Measurements from ENCODE around the gene KCNQ1.

KCNQ1 gene

GRCh38 chr11:2645779-2646118 lies 200.9 kb downstream of the KCNQ1 start:
- Histone ChIP-seq H3K4me1 (ENCODE audit: insufficient read depth, low read length) (no peaks in the 10 kb centered on the region), H3K4me3 (ENCODE audit: low read length) (no peak overlapping the region), H3K27me3 (ENCODE audit: insufficient read depth, low read length) (no peaks in the 10 kb centered on the region), H2AFZ (ENCODE audit: low read depth, low read length) (no peak overlapping the region), H3K9me3 (ENCODE audit: low read length) (peaks cover 17% of the 10 kb centered on the region), H3K36me3 (ENCODE audit: insufficient read depth, low read length) (no peaks in the 10 kb centered on the region)

DNA sequence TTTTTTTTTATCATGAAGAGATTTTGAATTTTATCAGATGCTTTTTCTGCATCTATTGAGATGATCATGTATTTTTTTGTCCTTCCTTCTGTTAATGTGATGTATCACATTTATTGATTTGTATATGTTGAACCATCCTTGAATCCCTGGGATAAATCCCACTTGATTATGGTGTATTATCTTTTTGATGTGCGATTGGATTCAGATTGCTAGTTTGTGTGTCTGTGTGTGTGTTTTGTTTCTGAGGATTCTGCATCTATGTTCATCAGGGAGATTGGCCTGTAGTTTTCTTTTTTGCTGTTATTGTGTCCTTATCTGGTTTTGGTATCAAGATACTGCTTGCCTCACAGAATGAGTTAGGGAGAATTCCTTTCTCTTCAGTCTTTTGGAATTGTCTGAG lies 202.4 kb downstream of the KCNQ1 start:
- H3K9me3 ChIP-seq (ENCODE audit: low read length): peaks cover 14% of the 10 kb centered on the region
- H3K4me3 ChIP-seq (ENCODE audit: low read length): no peak overlapping the region
- H2AFZ ChIP-seq (ENCODE audit: low read depth, low read length): no peak overlapping the region

GRCh38 chr11:2647953-2648352 lies 203.1 kb downstream of the KCNQ1 start:
- H3K36me3 ChIP-seq (ENCODE audit: insufficient read depth, low read length): no peaks in the 10 kb centered on the region
- H3K9me3 ChIP-seq (ENCODE audit: low read length): peaks cover 18% of the 10 kb centered on the region
- no peaks in the 10 kb centered on the region for H3K4me1 ChIP-seq (ENCODE audit: insufficient read depth, low read length)
- H3K4me3 ChIP-seq (ENCODE audit: low read length): no peak overlapping the region
- H3K27me3 ChIP-seq (ENCODE audit: insufficient read depth, low read length): no peaks in the 10 kb centered on the region
- no peak overlapping the region for H2AFZ ChIP-seq (ENCODE audit: low read depth, low read length)

More for the DNA sequence above, 202.4 kb downstream of the KCNQ1 start:
- no peaks in the 10 kb centered on the region for H3K4me1 ChIP-seq (ENCODE audit: insufficient read depth, low read length)
- no peaks in the 10 kb centered on the region for H3K27me3 ChIP-seq (ENCODE audit: insufficient read depth, low read length)
- H3K36me3 ChIP-seq (ENCODE audit: insufficient read depth, low read length): no peaks in the 10 kb centered on the region

DNA sequence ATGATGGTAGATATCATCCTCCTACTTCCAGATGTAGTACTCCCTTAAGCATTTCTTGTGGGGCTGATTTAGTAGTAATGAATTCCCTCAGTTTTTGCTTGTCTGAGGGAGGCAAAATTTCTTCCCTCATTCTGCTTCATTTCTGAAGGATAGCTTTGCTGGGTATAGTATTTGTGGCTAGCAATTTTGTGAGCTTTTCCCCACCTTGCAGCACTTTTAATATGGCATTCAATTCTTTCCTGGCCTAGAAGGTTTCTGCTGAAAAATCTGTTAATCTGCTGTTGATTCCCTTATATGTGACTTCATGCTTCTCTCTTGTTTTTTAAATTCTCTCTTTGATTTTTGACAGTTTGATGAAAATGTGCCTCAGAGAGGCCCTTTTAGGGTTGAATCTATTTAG lies 204.6 kb downstream of the KCNQ1 start:
- H3K4me1 ChIP-seq (ENCODE audit: insufficient read depth, low read length): no peaks in the 10 kb centered on the region
- H3K36me3 ChIP-seq (ENCODE audit: insufficient read depth, low read length): no peaks in the 10 kb centered on the region
- no peaks in the 10 kb centered on the region for H3K27me3 ChIP-seq (ENCODE audit: insufficient read depth, low read length)
- no peak overlapping the region for H3K4me3 ChIP-seq (ENCODE audit: low read length)
- H3K9me3 ChIP-seq (ENCODE audit: low read length): peaks cover 18% of the 10 kb centered on the region
- no peak overlapping the region for H2AFZ ChIP-seq (ENCODE audit: low read depth, low read length)

DNA sequence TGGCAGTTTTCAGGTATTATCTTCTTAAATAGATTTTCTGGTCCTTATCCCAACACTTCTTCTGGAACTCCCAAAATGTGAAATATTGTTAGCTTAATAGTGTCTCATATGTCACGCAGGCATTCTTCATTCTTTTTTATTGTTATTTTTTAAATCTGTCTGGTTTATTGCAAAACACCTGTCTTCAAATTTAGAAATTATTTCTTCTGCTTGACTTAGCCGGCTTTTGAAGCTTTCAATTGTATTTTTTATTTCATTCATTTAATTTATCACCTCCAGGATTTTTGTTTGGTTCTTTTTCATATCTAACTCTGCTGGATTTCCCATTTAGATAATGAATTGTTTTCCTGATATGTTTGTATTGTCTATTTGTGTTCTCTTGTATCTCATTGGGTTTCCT lies 205.0 kb downstream of the KCNQ1 start:
- no peak overlapping the region for H2AFZ ChIP-seq (ENCODE audit: low read depth, low read length)
- H3K27me3 ChIP-seq (ENCODE audit: insufficient read depth, low read length): no peaks in the 10 kb centered on the region
- no peaks in the 10 kb centered on the region for H3K4me1 ChIP-seq (ENCODE audit: insufficient read depth, low read length)
- peaks cover 18% of the 10 kb centered on the region for H3K9me3 ChIP-seq (ENCODE audit: low read length)
- H3K36me3 ChIP-seq (ENCODE audit: insufficient read depth, low read length): no peaks in the 10 kb centered on the region
- no peak overlapping the region for H3K4me3 ChIP-seq (ENCODE audit: low read length)

GRCh38 chr11:2650343-2650867 lies 205.6 kb downstream of the KCNQ1 start:
- Histone ChIP-seq H3K4me3 (ENCODE audit: low read length) (no peak overlapping the region), H2AFZ (ENCODE audit: low read depth, low read length) (no peak overlapping the region), H3K9me3 (ENCODE audit: low read length) (peaks cover 12% of the 10 kb centered on the region)

GRCh38 chr11:2651054-2651617 lies 206.3 kb downstream of the KCNQ1 start:
- no peaks in the 10 kb centered on the region for H3K27me3 ChIP-seq (ENCODE audit: insufficient read depth, low read length)
- H3K36me3 ChIP-seq (ENCODE audit: insufficient read depth, low read length): no peaks in the 10 kb centered on the region
- no peak overlapping the region for H3K4me3 ChIP-seq (ENCODE audit: low read length)
- no peaks in the 10 kb centered on the region for H3K4me1 ChIP-seq (ENCODE audit: insufficient read depth, low read length)
- H3K9me3 ChIP-seq (ENCODE audit: low read length): peaks cover 9% of the 10 kb centered on the region
- H2AFZ ChIP-seq (ENCODE audit: low read depth, low read length): no peak overlapping the region

More at GRCh38 chr11:2650343-2650867, 205.6 kb downstream of the KCNQ1 start:
- Histone ChIP-seq H3K4me1 (ENCODE audit: insufficient read depth, low read length) (no peaks in the 10 kb centered on the region), H3K27me3 (ENCODE audit: insufficient read depth, low read length) (no peaks in the 10 kb centered on the region), H3K36me3 (ENCODE audit: insufficient read depth, low read length) (no peaks in the 10 kb centered on the region)

DNA sequence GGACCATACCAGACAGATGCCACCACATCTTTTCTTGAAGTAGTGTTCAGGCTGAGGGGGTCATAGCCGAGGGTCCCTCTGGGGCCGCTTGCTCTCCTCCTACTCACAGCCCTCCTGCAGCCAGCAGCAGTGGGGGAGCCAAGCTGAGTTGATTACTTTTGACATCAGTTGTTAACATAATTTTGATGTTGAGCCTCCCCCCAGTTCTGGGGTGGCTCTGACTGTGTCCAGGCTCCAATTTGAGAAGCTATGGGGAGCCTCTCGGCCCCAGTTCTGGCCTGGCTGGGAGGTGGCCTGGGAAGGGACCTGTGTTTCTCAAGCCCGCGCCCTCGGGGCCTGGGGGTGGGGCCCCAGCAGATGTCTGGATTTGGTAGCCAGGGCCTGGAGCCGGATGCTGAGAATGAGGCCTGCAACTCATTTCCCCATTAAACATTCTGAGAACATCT lies 207.0 kb downstream of the KCNQ1 start:
- H3K27me3 ChIP-seq (ENCODE audit: insufficient read depth, low read length): no peaks in the 10 kb centered on the region

DNA sequence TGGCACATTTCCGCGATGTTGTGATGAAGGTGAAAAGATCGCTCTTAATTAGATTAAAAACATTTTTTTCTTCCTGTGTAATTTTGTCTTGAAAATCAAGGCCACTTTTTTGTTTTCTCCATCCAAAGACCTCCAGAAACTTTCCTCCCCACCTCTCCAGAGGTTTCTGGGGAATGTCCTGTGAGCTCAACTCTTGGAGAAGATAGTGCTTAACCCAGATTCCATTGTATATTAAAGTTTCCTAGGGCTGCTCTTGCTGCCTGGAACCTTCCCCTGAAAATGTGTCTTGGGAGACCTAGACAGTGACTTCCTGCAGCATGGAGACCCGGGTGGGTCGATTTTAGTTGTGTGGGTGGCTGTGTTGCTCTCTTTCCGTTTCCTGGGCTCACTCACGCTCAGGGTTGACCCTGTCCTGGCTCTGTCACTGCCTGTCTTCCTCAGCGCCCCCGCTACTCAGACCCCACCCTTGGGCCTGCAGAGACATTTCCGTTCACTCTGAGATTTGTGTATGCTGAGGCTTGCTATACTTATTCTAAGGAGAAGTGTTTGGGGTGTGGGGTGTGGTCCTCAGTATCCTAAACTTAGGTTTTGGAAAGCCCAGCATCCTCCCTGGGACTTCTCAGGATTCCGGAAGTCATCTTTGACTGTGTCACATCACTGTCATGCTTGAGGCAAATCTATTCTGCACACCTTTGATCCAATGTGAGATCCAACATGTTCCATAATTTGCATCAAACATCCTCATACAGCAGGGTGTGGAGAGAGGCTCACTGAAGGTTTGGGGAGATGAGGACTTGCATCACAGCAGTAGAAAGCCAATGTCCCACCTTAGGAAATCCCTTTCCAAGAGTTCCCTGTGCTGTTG lies 207.8 kb downstream of the KCNQ1 start:
- no peaks in the 10 kb centered on the region for H3K36me3 ChIP-seq (ENCODE audit: insufficient read depth, low read length)
- no peak overlapping the region for H2AFZ ChIP-seq (ENCODE audit: low read depth, low read length)
- no peak overlapping the region for H3K4me3 ChIP-seq (ENCODE audit: low read length)
- no peaks in the 10 kb centered on the region for H3K4me1 ChIP-seq (ENCODE audit: insufficient read depth, low read length)
- H3K9me3 ChIP-seq (ENCODE audit: low read length): peaks cover 6% of the 10 kb centered on the region
- H3K27me3 ChIP-seq (ENCODE audit: insufficient read depth, low read length): no peaks in the 10 kb centered on the region

More for the DNA sequence above, 207.0 kb downstream of the KCNQ1 start:
- Histone ChIP-seq H2AFZ (ENCODE audit: low read depth, low read length) (no peak overlapping the region), H3K4me1 (ENCODE audit: insufficient read depth, low read length) (no peaks in the 10 kb centered on the region), H3K9me3 (ENCODE audit: low read length) (peaks cover 6% of the 10 kb centered on the region), H3K36me3 (ENCODE audit: insufficient read depth, low read length) (no peaks in the 10 kb centered on the region), H3K4me3 (ENCODE audit: low read length) (no peak overlapping the region)

GRCh38 chr11:2653198-2653551 lies 208.4 kb downstream of the KCNQ1 start:
- H3K27me3 ChIP-seq (ENCODE audit: insufficient read depth, low read length): no peaks in the 10 kb centered on the region
- peaks cover 6% of the 10 kb centered on the region for H3K9me3 ChIP-seq (ENCODE audit: low read length)
- H3K4me1 ChIP-seq (ENCODE audit: insufficient read depth, low read length): no peaks in the 10 kb centered on the region
- H3K4me3 ChIP-seq (ENCODE audit: low read length): no peak overlapping the region
- H2AFZ ChIP-seq (ENCODE audit: low read depth, low read length): no peak overlapping the region
- no peaks in the 10 kb centered on the region for H3K36me3 ChIP-seq (ENCODE audit: insufficient read depth, low read length)

DNA sequence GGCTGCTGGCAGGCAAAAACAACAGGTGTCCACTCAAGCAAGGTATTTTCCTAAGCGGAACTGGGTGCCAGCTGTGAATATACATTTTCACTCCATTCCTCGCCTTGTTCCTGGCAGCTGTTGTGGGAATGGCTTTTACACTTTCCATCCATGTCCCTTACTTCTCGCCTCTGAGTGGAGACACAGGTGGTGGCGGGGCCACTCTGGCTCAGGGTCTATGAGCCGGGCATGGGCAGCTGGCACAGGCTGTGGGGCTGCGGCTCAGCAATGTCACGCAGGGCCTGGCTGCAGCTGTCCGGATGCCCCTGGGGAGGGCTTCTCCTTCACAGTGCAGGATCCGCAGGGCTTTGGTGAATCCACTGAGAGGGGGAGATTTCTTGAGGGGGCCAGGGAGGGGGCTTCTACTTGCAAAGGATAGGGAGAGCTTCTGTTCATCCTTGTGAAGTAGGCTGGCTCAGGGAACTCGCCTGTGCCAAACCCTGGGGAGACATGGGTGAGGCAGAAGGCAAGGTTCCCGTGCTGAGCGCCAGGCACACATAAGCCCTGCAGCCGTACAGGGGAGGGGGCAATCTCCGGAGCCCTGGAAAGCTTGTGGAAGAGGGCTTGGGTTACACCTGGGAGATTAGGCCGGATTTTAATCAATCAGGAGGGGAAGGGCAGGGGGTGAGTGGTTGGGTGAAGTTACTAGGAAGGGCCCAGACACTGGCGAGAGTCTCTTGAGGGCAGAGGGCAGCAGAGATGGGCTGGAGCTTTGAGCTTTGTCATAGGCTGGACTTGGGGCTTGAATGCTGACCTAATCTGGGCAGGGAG lies 209.3 kb downstream of the KCNQ1 start:
- Histone ChIP-seq H3K36me3 (ENCODE audit: insufficient read depth, low read length) (no peaks in the 10 kb centered on the region), H3K4me3 (ENCODE audit: low read length) (no peak overlapping the region), H3K9me3 (ENCODE audit: low read length) (peaks cover 6% of the 10 kb centered on the region)

GRCh38 chr11:2655016-2655719 lies 210.4 kb downstream of the KCNQ1 start:
- Histone ChIP-seq H3K9me3 (ENCODE audit: low read length) (peaks cover 6% of the 10 kb centered on the region), H2AFZ (ENCODE audit: low read depth, low read length) (no peak overlapping the region), H3K36me3 (ENCODE audit: insufficient read depth, low read length) (no peaks in the 10 kb centered on the region), H3K27me3 (ENCODE audit: insufficient read depth, low read length) (no peaks in the 10 kb centered on the region), H3K4me1 (ENCODE audit: insufficient read depth, low read length) (no peaks in the 10 kb centered on the region), H3K4me3 (ENCODE audit: low read length) (no peak overlapping the region)

More for the DNA sequence above, 209.3 kb downstream of the KCNQ1 start:
- H3K4me1 ChIP-seq (ENCODE audit: insufficient read depth, low read length): no peaks in the 10 kb centered on the region
- H3K27me3 ChIP-seq (ENCODE audit: insufficient read depth, low read length): no peaks in the 10 kb centered on the region
- no peak overlapping the region for H2AFZ ChIP-seq (ENCODE audit: low read depth, low read length)
